Stimulated activated CD4-positive, alpha-beta T cell treated with anti-CD3 and anti-CD28 coated beads, TNF-alpha, amount 100 ng/mL, for 4 hours (primary cell): ENCODE data around the gene SMIM28.
A peak's percentile ranks its signal among the peaks of the same experiment; 100 is the strongest.

Experiments used
- DNase-seq, 3 experiments: peaks; one replicate each; pipeline ENCODE4 v3.0.0-alpha.2; 2020; ENCODE audit warnings: low read depth in 3 of 3

Gene SMIM28

GRCh38 chr6:138374230-138374629 lies 3.5 kb upstream of the SMIM28 start:
- no peak for DNase-seq

GRCh38 chr6:138374815-138375214 lies 2.9 kb upstream of the SMIM28 start:
- DNase-seq = no peak

- DNase-seq = no peak
These were observed 663 bp upstream of the SMIM28 start for GRCh38 chr6:138377042-138377441.

GRCh38 chr6:138378463-138378862 lies 758 bp downstream of the SMIM28 start:
- DNase-seq = no peak

- DNase-seq = no peak
These were observed 5.0 kb downstream of the SMIM28 start for GRCh38 chr6:138382498-138383265.

GRCh38 chr6:138383776-138384175 lies 6.1 kb downstream of the SMIM28 start:
- no peak for DNase-seq

GRCh38 chr6:138386897-138387296 lies 9.2 kb downstream of the SMIM28 start:
- DNase-seq = no peak

GRCh38 chr6:138387577-138388368 lies 10.1 kb downstream of the SMIM28 start:
- no peak for DNase-seq

GRCh38 chr6:138389551-138389950 lies 11.8 kb downstream of the SMIM28 start:
- no peak for DNase-seq

- no peak for DNase-seq
These were observed 16.4 kb downstream of the SMIM28 start for GRCh38 chr6:138393871-138394783.

GRCh38 chr6:138396709-138397108 lies 19.0 kb downstream of the SMIM28 start:
- no peak for DNase-seq

- no peak for DNase-seq
These were observed 19.7 kb downstream of the SMIM28 start for GRCh38 chr6:138397128-138398122.

GRCh38 chr6:138400326-138400725 lies 22.6 kb downstream of the SMIM28 start:
- DNase-seq = no peak

GRCh38 chr6:138401960-138402837 lies 24.5 kb downstream of the SMIM28 start:
- no peak for DNase-seq

- DNase-seq = no peak
These were observed 25.1 kb downstream of the SMIM28 start for GRCh38 chr6:138402838-138403187.

GRCh38 chr6:138403324-138403800 lies 25.7 kb downstream of the SMIM28 start:
- peak in 2 of 3 experiments; percentile 7 to 10 for DNase-seq

GRCh38 chr6:138403801-138404665 lies 26.3 kb downstream of the SMIM28 start, which contains the start of gene HEBP2:
TSS of gene HEBP2 (plus strand) at chr6:138404223. CDS start at chr6:138404496, 273 bp downstream.
- DNase-seq = peak; percentile 88 to 90 (median 89)

GRCh38 chr6:138404666-138405337 lies 27.1 kb downstream of the SMIM28 start:
- DNase-seq = peak in 1 of 3 experiments; percentile 19
